ENCODE data around the gene CCDC102A.
A peak's percentile ranks its signal among the peaks of the same experiment; 100 is the strongest.

The CCDC102A gene

GRCh38 chr16:57541754-57542435 is 5.5 kb upstream of the CCDC102A start:
- Histone ChIP-seq H3K27me3 (ENCODE audit: insufficient read depth, insufficient read length) (no peaks in the 10 kb centered on the region), H3K4me1 (ENCODE audit: insufficient read depth, insufficient read length) (peaks cover 23% of the 10 kb centered on the region)

GRCh38 chr16:57540906-57541753 is 4.8 kb upstream of the CCDC102A start:
- H3K36me3 ChIP-seq (ENCODE audit: insufficient read depth, insufficient read length, low read length): no peaks in the 10 kb centered on the region
- H3K9ac ChIP-seq (ENCODE audit: insufficient read length, low read depth): peak overlapping the region; percentile 44
- H3K9me3 ChIP-seq (ENCODE audit: insufficient read depth, low read length): no peaks in the 10 kb centered on the region
- peaks cover 23% of the 10 kb centered on the region for H3K4me1 ChIP-seq (ENCODE audit: insufficient read depth, insufficient read length)
- H3K4me3 ChIP-seq (ENCODE audit: insufficient read length, low read depth): no peak overlapping the region
- TF ChIP-seq YY1 (IDR thresholded peaks at IDR 0.05; ENCODE audit: insufficient read depth, insufficient read length): no peak
- no peak for TF ChIP-seq ZNF274 (IDR thresholded peaks at IDR 0.05; ENCODE audit: low read depth, low read length)
- no peak for TF ChIP-seq SUZ12 (IDR thresholded peaks at IDR 0.05; ENCODE audit: extremely low read depth, insufficient read depth, insufficient read length)
- H3K27me3 ChIP-seq (ENCODE audit: insufficient read depth, insufficient read length): no peaks in the 10 kb centered on the region
- no peak for DNase-seq (ENCODE audit: low read depth, low spot score)

More at GRCh38 chr16:57541754-57542435, 5.5 kb upstream of the CCDC102A start:
- TF ChIP-seq SUZ12 (IDR thresholded peaks at IDR 0.05; ENCODE audit: extremely low read depth, insufficient read depth, insufficient read length): no peak
- no peak for TF ChIP-seq YY1 (IDR thresholded peaks at IDR 0.05; ENCODE audit: insufficient read depth, insufficient read length)
- no peak for TF ChIP-seq ZNF274 (IDR thresholded peaks at IDR 0.05; ENCODE audit: low read depth, low read length)
- Histone ChIP-seq H3K9ac (ENCODE audit: insufficient read length, low read depth) (no peak overlapping the region), H3K4me3 (ENCODE audit: insufficient read length, low read depth) (no peak overlapping the region), H3K9me3 (ENCODE audit: insufficient read depth, low read length) (no peaks in the 10 kb centered on the region), H3K36me3 (ENCODE audit: insufficient read depth, insufficient read length, low read length) (no peaks in the 10 kb centered on the region)
- no peak for DNase-seq (ENCODE audit: low read depth, low spot score)

- TF ChIP-seq YY1 (IDR thresholded peaks at IDR 0.05; ENCODE audit: insufficient read depth, insufficient read length): no peak
- no peak for TF ChIP-seq ZNF274 (IDR thresholded peaks at IDR 0.05; ENCODE audit: low read depth, low read length)
- TF ChIP-seq SUZ12 (IDR thresholded peaks at IDR 0.05; ENCODE audit: extremely low read depth, insufficient read depth, insufficient read length): no peak
These were observed 4.0 kb upstream of the CCDC102A start for GRCh38 chr16:57540387-57540786.

GRCh38 chr16:57539072-57539796 is 2.9 kb upstream of the CCDC102A start:
- Histone ChIP-seq H3K4me1 (ENCODE audit: insufficient read depth, insufficient read length) (peaks cover 30% of the 10 kb centered on the region), H3K9ac (ENCODE audit: insufficient read length, low read depth) (no peak overlapping the region), H3K9me3 (ENCODE audit: insufficient read depth, low read length) (no peaks in the 10 kb centered on the region), H3K27me3 (ENCODE audit: insufficient read depth, insufficient read length) (no peaks in the 10 kb centered on the region), H3K36me3 (ENCODE audit: insufficient read depth, insufficient read length, low read length) (peaks cover 7% of the 10 kb centered on the region), H3K4me3 (ENCODE audit: insufficient read length, low read depth) (no peak overlapping the region)
- TF ChIP-seq YY1 (IDR thresholded peaks at IDR 0.05; ENCODE audit: insufficient read depth, insufficient read length): no peak
- TF ChIP-seq ZNF274 (IDR thresholded peaks at IDR 0.05; ENCODE audit: low read depth, low read length): no peak
- TF ChIP-seq SUZ12 (IDR thresholded peaks at IDR 0.05; ENCODE audit: extremely low read depth, insufficient read depth, insufficient read length): no peak
- no peak for DNase-seq (ENCODE audit: low read depth, low spot score)

More at GRCh38 chr16:57540387-57540786, 4.0 kb upstream of the CCDC102A start:
- Histone ChIP-seq H3K4me3 (ENCODE audit: insufficient read length, low read depth) (no peak overlapping the region), H3K36me3 (ENCODE audit: insufficient read depth, insufficient read length, low read length) (no peaks in the 10 kb centered on the region), H3K4me1 (ENCODE audit: insufficient read depth, insufficient read length) (peaks cover 23% of the 10 kb centered on the region), H3K27me3 (ENCODE audit: insufficient read depth, insufficient read length) (no peaks in the 10 kb centered on the region), H3K9me3 (ENCODE audit: insufficient read depth, low read length) (no peaks in the 10 kb centered on the region), H3K9ac (ENCODE audit: insufficient read length, low read depth) (no peak overlapping the region)
- no peak for DNase-seq (ENCODE audit: low read depth, low spot score)

- no peak overlapping the region for H3K4me3 ChIP-seq (ENCODE audit: insufficient read length, low read depth)
- DNase-seq (ENCODE audit: low read depth, low spot score): no peak
These were observed 1.9 kb upstream of the CCDC102A start for GRCh38 chr16:57538235-57538721.

GRCh38 chr16:57537581-57538234 is 1.3 kb upstream of the CCDC102A start:
- Histone ChIP-seq H3K9me3 (ENCODE audit: insufficient read depth, low read length) (no peaks in the 10 kb centered on the region), H3K4me1 (ENCODE audit: insufficient read depth, insufficient read length) (peaks cover 35% of the 10 kb centered on the region), H3K27me3 (ENCODE audit: insufficient read depth, insufficient read length) (no peaks in the 10 kb centered on the region), H3K36me3 (ENCODE audit: insufficient read depth, insufficient read length, low read length) (peaks cover 7% of the 10 kb centered on the region), H3K9ac (ENCODE audit: insufficient read length, low read depth) (no peak overlapping the region), H3K4me3 (ENCODE audit: insufficient read length, low read depth) (peak overlapping the region; percentile 60)
- no peak for DNase-seq (ENCODE audit: low read depth, low spot score)
- TF ChIP-seq SUZ12 (IDR thresholded peaks at IDR 0.05; ENCODE audit: extremely low read depth, insufficient read depth, insufficient read length): no peak
- TF ChIP-seq ZNF274 (IDR thresholded peaks at IDR 0.05; ENCODE audit: low read depth, low read length): no peak
- TF ChIP-seq YY1 (IDR thresholded peaks at IDR 0.05; ENCODE audit: insufficient read depth, insufficient read length): no peak

More at GRCh38 chr16:57538235-57538721, 1.9 kb upstream of the CCDC102A start:
- no peaks in the 10 kb centered on the region for H3K9me3 ChIP-seq (ENCODE audit: insufficient read depth, low read length)
- peaks cover 7% of the 10 kb centered on the region for H3K36me3 ChIP-seq (ENCODE audit: insufficient read depth, insufficient read length, low read length)
- no peak overlapping the region for H3K9ac ChIP-seq (ENCODE audit: insufficient read length, low read depth)
- TF ChIP-seq SUZ12 (IDR thresholded peaks at IDR 0.05; ENCODE audit: extremely low read depth, insufficient read depth, insufficient read length) (no peak), ZNF274 (IDR thresholded peaks at IDR 0.05; ENCODE audit: low read depth, low read length) (no peak), YY1 (IDR thresholded peaks at IDR 0.05; ENCODE audit: insufficient read depth, insufficient read length) (no peak)
- H3K4me1 ChIP-seq (ENCODE audit: insufficient read depth, insufficient read length): peaks cover 34% of the 10 kb centered on the region
- H3K27me3 ChIP-seq (ENCODE audit: insufficient read depth, insufficient read length): no peaks in the 10 kb centered on the region

Data from NT2/D1 (cell line).